Stimulated activated CD8-positive, alpha-beta memory T cell treated with anti-CD3 and anti-CD28 coated beads, Interleukin-15, amount 100 ng/mL, for 1 hour (primary cell): Measurements from ENCODE around the gene ITGAL.
"Not testable (repeated sequence)": the region's sequence is repeated elsewhere in the genome, so short reads cannot be mapped to it uniquely, and the experiment has no call there.

Experiments
- DNase-seq: peaks from one replicate; pipeline ENCODE4 v3.0.0-alpha.2; 2020; ENCODE audit warnings: low read depth

The ITGAL gene

DNA sequence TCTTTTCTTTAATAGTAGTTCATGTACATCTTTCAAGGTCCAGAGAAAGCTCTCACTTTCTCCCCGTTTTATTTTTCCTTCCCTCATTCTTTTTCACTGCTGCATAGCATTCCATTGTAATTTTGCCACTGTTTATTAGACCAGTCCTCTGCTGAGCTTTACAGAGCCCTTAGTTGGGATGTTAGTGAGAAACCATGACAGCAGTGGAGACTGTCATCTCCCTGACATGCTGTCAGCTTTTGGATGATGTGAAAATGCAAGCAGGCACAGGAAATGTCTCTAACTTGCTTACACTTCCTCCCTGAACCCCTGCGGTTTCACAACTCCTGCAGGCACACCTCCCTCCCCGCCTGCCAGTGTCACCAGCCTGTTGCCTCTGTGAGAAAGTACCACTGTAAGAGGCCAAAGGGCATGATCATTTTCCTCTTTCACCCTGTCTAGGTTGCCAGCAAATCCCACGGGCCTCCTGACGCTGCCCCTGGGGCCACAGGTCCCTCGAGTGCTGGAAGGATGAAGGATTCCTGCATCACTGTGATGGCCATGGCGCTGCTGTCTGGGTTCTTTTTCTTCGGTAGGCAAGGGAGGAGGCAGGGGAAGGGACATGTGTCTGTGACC, at the start of gene ITGAL:
TSS of gene ITGAL (plus strand) at position 415 of the 615 bp plus-strand sequence. CDS start at position 511, 96 bp downstream.
- DNase-seq: peak; percentile 54

DNA sequence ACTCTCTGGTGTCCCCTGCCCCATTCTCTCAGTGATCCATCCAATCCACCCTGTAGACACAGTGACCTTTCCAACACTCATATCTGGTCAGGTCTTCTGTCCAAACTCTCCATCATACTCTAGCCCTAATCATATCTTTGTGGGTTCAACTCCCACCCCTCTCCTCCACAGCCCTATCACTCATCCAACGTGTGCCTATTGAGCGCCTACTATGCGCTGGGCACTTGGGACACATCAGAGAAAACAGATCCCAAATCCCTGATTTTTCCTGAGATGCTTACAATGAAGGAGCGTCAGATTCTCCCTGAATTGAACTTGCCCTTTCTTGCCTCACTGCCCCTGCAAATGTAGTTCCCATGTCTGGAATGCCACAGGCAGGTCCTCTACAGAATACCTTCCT, 44.5 kb upstream of the ITGAL start:
- DNase-seq: no peak

DNA sequence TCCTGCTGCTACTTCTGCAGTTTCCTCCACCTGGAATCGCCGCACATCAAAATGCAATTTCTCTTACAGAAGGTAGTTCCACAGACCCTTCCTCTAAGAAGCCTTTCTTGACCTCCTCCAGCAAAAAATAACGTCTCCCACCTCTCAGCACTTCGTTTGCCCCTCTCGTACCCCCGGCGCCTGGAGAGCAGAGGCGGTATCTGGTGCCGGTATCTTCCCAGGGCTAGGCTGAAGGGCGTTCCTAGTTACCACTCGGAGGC, 43.2 kb upstream of the ITGAL start:
- no peak for DNase-seq

DNA sequence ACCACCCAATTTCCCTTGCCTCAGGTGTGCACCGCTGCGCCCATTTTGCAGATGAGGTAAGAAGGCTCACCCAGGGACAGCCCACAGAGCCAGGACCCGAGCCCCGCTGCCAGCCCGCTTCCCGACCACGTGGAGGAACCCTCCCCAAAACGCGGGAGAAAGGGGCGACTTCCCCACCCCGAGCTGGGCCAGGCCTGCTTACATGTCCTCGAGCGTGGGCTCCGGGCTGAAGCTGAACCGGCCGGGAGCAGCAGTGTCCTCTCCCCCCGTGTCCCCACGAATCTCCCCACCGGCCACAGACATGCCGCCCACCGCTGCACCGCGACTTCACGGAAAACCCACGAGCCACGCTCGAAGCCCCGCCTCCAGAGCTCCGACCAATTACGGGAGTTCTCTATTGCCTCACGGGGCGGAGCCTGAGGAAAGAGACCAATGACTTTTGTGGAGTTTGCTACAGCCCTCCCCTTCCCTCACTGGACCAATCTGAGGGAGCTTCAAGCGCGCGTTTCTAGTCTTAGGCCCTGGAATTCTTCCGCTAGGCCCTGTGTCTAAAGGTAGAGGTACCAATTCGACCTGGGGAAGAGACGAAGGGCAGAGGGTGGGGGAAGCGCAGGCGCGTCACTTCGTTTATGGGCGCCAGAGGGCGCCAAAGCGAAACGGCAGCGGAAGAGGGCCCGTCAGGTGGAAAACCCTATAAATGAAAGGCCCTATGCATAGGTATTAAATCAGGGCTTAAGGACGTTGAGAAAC, 42.7 kb upstream of the ITGAL start, which contains the start of gene DCTPP1:
TSS of gene DCTPP1 (minus strand) at position 353 of the 750 bp plus-strand sequence. CDS start at position 303, 50 bp downstream.
- peak; percentile 89 for DNase-seq

DNA sequence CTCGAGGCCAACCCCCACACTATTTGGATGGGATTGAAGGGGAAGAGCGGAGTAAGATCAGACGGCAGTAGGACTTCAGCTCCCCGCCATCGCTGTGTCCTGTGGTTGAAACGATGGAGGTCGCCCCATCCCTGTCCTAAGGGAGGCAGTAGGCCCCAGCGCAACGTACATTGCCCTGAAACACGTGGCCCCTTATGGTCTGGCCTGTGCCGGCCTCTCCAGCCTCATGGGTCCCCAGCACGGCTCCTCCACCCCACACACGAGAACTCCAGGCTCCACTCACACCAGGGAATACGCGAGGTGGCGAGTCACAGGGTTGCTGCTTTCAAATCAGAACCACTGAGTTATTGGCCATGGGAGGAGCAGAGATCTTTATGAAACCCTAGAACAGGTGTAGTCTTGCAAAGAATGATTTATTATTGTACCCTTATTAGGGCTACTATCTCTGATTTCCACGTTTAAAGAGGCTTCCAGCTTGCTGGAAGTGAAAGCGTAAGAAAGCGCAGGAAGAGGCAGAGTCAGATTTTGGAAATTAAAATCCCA, 42.0 kb upstream of the ITGAL start:
- no peak for DNase-seq

DNA sequence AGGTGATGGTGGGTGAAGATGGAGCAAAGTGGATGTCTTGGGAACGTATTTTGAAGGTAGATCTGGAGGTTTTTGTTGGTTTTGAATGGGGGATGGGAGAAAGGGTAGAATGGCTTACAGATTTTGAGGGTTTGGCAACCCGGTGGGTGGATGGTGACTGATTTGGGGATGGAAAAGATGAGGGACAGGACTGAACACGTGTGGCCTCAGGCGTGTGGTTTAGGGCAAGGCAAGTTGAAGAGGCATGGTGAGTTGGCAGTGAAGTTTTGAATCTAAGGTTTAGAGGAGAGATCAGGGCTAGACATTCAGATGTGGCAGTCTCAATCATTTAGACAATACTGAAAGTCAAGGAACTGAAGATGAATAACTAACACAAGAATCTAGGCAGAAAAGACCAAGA, 37.7 kb upstream of the ITGAL start:
- no peak for DNase-seq

DNA sequence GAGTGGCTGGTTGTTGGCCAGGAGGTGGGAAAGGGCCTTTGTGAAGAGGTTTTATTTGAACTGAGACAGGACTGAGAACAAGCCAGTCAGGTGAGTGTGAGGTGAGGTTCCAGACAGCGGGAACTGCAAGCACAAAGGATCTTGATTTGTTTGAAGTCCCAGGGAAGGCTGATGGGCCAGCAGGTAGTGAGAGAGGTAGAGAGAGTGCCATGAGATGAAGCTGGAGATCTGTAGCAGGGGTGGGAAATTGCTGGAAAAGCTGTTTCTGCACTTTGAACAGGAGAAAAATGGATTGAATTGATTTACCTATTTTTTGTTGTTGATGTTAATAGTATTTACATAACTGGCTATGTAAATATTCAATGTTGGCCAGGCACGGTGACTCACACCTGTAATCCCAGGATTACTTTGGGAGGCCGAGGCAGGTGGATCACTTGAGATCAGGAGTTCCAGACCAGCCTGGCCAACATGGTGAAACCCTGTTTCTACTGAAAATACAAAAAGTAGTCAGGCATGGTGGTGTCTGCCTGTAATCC, 35.0 kb upstream of the ITGAL start:
- DNase-seq: no peak

DNA sequence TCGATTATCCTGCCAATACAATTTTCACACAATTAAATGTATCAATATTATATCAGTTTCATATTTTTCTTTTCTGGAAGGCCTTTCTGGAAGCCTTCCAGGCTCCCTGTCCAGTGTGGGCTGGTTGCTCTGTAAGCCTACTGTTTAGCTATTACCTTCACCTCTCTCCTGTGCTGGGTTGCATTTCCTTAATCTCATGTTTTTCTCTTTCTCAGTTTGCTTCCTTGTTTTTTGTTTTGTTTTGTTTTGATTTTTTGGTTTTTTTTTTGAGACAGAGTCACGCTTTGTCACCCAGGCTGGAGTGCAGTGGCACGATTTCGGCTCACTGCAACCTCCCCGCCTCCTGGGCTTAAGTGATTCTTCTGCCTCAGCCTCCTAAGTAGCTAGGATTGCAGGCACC, 33.7 kb upstream of the ITGAL start:
- no peak for DNase-seq

DNA sequence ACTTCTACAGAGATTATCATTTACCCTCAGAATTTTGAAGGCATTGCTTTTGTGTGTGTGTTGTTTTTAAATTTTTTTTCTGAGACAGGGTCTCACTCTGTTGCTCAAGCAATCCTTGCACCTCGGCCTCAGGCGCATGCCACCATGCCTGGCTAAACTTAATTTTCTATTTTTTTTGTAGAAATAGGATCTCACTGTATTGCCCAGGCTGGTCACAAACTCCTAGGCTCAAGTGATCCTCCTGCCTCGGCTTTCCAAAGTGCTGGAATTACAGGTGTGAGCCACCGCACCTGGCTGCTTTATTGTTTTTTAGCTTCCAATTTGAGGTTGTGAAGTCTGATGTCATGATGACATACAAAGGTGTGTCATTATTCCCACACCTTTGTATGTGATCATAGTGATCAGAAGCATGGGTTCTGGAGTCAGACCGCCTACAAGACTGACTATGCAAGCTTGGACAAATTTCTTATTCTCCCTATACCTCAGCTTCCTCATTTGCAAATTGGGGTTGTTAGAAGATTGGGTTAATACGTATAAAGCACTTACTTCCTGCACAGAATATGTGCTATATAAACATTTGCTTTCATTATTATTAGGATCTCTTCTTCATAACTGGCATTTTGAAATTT, 32.7 kb upstream of the ITGAL start:
- no peak for DNase-seq

DNA sequence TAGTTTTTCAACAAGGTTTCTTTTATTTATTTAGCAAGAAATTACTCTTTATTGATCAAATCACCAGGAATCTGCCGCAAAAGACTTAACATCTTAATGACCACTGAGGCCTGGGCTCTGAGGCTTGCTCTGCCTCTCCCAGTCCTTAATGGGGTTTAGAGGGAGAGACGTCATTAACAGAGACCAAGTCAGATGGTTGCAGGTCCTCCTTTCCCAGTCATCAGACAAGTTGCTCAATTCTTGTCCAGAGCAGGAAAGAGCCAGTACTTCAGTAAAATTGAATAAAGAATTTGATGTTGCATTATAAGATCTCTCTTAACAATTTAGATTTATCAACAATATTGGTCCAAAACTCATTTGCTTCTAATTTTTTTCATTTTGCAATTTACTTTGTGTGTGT, 28.9 kb upstream of the ITGAL start:
- DNase-seq: no peak

DNA sequence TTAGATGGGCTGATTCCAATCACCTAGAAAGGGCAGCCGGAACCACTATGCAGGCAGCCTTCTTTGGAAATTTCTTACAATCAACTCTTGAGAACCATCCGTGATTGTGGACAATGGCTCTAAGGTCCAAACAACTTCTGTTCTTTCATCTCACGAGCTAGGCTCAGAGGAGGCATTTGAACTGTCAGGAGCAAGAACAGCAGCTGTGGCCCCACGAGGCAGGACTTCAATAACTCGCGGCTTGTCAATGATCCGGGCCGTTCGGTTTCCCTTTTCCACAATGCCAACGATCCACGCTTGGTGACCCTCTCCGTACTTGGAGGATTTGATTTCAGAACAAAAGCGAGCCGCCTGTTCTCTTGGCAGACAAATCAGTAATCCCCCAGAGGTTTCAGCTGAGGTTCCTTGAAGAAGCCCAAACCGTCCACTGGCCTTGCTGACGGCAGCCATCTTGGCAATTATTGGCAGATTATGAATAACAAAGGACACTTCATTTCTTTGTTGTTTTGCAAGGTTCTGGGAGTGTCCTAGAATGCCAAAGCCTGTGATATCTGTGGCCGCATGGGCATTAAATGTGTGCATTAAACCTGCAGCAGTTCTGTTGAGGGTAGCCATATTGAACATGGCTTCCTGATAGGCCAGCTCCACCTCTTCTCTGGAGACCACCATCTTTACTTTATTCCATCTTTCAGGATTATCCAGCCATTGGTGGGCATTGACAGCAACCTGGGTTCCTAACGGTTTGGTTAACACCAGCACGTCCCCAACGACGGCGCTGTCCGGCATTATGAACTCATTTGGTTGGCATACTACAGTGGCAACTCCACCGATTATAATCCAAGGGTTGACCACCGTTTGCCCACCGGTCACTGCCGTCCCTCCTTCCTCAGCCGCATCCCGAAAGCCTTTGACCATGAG, 28.1 kb upstream of the ITGAL start:
- DNase-seq: no peak

DNA sequence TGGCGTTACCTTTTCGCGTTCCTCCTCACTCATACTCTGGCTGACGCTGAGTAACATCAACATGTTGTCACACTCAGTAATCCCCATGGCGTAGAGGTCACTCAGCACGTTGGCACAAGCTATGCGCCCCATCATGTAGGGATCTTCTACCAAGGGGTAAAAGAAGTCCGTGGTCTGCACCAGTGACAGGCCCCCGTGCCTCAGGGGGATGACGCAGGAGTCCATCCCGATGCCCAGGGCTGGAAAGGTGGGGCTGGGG, 27.5 kb upstream of the ITGAL start:
- no peak for DNase-seq

DNA sequence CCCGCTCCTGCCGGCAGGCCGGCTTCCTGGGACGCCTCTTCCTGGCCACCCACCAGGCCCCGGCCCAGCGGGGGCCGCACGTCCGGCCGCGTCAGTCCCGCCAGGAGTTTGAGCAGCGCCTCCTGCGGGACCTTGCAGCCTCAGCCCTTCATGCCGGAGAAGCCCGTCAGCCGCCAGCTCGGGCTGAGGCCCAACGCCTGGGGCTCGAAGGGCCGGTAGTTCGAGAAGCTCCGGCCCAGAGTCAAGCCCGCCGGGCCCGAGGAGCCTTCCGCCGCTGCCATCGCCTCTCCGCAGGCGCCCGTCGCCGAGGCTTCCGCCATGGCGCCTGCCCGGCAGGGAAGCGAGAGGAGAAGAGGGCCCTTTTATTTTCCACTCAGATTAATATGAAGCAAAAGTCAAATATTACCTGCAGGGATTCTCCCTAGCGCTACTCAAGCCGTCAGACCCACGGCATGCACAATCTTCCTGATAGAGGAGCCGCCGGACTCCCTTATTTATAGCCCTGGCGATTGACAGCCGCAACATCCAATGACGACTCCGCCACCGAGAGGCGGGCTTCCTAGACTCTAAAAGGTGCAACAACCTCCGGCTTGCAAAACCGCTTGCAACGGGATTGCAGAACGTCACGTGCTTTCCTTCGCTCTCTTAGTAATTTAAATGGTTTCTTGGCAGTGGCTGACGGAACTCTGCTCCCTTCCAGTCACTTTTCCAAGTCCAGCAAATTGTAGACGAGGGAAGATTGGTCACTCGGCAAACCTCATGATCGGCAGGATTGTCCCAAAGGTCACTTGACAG, 26.9 kb upstream of the ITGAL start, which contains the start of gene SEPHS2:
TSS of gene SEPHS2 (minus strand) at position 467 of the 795 bp plus-strand sequence. CDS start at position 320, 147 bp downstream.
- peak; percentile 94 for DNase-seq

DNA sequence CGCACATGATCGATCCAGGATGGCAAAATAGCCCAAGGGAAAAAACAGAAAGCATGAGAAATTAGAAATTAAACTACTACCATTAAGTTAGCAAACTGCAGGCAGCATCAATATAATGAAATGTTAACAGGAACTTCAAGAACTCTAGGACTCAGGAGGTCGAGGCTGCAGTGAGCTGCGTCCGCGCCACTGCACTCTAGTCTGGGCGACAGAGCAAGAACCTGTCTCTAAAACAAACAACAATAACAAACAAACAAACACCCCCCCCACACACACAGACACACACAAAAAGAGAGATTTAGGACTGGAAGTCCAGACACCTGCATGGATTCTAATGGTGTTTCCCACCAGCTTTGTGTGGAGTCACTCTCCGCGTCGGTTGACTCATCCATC, 26.3 kb upstream of the ITGAL start:
- DNase-seq: no peak

DNA sequence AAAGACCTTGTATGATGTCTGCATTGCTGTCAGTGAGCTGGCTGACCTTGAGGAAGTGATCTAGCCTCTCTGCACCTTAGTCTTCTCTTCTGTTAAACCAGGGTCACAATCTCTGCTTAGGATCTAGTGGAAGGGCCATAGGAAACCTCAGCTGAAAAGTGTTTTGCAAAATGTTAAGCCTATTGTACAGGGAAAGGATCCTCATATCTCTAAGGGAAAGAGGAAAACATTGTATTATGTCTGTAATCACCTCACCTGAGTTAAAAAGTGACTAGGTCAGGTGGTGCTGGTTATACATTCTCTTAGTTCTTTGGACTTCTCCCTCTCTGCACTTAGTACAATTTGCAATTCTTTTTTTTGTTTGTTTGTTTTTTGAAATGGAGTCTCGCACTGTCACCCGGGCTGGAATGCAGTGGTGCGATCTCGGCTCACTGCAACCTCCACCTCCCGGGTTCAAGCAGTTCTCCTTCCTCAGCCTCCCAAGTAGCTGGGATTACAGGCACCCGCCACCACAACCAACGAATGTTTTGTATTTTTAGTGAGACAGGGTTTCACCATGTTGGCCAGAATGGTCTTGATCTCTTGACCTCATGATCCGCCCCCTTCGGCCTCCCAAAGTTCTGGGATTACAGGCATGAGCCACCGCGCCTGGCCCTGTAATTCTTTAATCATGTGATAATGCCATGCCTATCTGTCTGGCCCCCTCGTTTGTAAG, 24.9 kb upstream of the ITGAL start:
- no peak for DNase-seq

DNA sequence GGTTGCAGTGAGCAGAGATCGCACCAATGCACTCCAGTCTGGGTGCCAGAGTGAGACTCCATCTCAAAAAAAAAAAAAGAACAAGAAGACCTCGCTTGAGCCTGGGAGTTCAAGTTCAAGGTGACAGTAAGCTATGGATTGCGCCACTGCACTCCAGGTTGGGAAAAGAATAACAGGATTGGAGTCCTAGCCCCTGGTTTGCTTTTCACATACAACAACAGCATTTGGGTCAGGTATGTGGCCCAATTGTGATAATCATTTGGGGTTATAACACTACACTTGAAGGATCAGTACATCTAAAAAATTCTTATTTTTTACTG, 23.5 kb upstream of the ITGAL start:
- DNase-seq: no peak

DNA sequence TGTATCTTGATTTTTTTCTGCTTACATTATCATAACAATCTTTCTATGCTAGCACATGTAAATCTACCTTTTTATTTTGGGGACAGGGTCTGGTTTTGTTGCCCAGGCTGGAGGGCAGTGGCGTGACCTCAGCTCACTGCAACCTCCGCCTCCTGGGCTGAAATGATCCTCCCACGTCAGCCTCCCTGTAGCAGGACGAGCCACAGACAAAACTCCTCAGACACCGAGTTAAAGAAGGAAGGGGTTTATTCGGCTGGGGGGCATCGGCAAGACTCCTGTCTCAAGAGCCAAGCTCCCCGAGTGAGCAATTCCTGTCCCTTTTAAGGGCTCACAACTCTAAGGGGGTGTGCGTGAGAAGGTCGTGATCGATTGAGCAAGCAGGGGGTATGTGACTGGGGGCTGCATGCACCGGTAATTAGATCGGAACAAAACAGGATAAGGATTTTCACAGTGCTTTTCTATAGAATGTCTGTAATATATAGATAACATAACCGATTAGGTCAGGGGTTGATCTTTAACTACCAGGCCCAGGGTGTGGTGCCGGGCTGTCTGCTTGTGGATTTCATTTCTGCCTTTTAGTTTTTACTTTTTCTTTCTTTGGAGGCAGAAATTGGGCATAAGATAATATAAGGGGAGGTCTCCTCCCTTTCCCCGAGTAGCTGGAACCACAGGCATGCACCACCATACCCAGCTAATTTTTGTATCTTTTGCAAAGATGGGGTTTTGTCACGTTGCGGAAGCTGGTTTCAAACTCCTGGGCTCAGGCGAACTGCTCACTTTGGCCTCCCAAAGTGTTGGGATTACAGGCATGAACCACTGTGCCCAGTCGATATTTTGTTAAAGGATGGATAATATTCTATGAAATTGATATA, 19.6 kb upstream of the ITGAL start:
- not testable (repeated sequence) for DNase-seq

DNA sequence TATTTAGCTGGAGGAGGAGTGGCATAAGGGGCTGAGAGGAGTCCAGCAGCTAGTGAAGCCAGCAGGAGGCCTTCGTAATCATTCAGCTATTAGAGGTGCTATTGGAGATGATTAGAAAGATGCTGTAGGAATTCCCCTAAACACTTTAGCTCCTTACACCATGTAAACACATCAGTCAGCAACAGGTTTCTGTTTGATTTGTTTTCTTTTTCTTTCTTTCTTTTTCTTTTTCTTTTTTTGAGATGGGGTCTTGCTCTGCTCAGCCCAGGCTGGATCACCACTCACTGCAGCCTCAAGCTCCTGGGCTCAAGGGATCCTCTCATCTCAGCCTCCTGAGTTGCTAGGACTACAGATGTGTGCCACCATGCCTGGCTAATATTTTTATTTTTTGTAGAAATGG, 16.2 kb upstream of the ITGAL start:
- DNase-seq: no peak

DNA sequence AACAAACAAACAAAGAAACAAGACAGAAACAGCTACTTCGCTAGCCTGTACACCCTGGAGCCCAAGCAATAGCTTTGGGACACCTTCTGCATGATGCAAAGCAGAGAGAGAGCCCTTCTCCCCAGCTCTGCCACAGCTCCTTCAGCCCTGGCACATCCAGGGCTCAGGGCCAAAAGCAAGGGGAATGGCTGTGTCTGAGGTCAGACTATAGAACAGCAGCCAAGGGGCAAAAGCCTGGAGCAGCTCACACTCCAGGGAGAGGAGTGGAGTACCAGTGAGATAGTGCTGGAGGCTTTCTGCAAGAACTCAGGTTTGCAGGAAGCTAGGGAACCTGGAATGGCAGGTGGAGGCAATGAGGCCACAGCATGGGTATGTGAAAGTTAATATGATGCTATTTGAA, 15.3 kb upstream of the ITGAL start:
- no peak for DNase-seq
